ENCODE results near the gene CEP131.

CEP131 gene

DNA sequence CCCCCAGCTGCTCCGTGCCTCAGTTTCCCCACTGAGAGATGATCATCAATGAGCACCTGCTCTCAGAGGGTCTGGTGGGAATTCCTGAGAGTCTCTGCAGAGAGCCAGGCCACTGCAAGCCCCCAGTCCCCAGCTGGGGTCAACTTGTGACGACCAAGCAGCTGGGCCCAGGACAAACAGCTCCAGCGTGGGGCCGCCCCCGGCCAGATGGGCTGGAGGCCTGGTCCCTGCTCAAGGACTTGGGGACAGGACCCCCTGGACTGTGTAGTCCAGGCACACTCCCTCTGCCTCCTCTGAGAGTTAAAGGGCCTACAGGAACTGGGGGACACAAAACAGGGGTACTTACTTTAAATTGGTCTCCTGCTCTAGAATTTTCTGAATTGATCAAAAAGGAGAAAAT lies 40.2 kb downstream of the CEP131 start:
- DNase-seq: no peak

DNA sequence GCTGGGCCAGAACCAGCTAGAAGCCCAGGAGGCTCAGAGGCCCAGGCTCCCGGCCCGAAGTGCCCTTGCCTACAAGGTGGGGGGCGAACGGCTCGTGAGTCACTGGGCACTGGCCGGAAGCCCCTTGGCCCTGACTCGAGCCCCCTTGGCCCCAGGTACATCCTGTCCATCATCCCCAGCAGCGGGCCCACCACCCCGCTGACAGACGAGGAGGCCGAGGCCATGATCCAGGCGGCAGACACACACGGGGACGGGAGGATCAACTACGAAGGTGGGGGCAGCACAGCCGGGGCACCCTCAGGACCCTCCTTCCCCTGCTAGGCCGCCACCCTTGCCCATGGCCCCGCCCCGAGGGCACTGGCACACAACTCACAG lies 41.0 kb downstream of the CEP131 start:
- DNase-seq: no peak

DNA sequence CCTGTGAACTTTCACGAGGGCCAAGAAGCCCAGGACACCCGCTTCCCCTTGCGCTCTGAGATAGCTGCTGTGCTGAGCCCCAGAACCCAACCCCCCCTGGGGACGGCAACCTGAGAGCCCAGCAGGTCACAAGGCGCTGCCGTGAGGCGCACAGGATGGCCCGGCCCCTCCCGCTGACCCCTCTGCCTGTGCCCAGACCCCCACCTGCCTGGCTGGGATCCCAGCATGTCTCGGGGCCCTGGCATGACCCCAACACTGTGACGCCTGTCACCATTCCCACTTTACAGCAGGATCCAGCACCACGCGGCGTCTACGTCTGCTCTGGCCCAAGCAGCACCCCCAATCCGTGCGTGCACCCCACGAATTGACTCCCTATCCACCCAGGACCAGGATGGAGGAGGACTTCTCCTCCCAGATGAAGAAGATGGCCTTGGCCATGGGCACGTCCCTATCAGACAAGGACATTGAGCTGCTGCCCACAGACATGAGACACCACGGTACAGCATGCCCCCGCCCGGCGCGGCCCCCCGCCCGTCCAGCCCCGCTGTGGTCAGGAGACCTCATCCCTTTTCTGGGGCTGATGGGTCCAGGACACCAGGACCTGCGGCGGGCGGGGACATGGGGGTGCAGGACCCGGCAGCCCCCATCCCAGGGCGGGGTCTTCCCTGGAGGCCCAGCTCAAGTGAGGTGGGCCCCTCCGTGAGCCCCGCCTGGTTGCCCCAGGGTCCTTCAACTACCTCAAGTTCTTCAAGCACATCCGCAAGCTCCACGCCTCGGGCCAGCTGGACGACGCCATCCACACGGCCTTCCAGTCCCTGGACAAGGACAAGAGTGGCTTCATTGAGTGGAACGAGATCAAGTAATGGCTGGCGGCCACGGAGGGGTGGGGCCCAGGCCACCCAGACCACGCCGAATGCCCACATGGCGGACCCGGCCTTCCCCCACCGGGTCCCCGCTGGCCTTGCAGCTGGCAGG lies 41.6 kb downstream of the CEP131 start:
- no peak for DNase-seq

DNA sequence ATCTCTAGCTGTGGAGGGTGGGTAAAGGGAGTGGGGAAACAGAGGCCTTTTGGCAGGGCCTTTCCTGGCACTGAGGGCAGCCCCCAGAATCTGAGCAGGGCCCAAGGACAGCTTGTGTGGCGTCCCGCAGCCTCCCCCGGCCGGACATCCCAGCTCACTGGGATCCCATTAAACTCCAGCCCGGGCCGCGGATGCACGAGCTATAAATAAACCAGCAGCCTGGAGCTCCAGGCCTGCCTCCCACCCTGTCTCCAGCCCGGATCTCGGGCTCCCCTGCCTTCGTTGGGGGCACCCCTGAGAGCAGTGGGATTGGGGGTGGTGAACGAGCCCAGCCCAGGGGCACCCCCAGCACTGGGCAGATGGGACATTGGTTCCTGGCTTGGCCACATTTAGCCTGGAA lies 42.9 kb downstream of the CEP131 start:
- DNase-seq: no peak

- DNase-seq: no peak
These were observed 43.5 kb downstream of the CEP131 start for GRCh38 chr17:81179220-81179619.

GRCh38 chr17:81178136-81179091 lies 44.4 kb downstream of the CEP131 start:
- no peak for DNase-seq

DNA sequence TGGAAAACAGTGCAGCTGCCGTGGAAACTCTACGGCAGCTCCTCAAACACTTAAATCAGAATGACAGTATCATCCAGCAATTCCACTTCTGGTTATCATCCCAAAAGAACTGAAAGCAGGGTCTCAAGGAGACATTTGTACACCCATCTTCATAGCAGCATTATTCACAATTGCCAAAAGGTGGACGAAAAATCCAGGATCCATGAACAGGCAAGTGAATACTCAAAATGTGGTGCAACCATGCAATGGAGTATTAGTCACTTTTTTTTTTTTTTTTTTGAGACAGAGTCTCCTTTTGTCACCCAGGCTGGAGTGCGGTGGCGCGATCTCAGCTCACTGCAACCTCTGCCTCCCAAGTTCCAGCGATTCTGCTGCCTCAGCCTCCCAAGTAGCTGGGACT lies 46.1 kb downstream of the CEP131 start:
- no peak for DNase-seq

DNA sequence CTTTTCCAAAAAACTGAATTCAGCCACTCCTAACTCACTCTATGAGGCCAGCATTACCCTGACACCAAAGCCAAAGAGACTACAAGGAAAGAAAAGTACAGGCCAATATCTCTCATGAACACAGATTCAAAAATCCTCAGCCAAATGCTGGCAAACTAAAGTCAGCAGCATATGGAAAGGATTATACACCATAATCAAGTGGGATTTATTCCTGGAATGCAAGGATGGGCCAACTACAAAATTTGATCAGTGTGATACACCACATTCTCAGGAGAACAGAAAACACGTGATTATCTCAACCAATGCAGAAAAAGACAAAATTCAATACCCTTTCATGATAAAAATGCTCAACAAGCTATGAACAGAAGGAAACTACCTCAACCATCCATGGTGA lies 49.0 kb downstream of the CEP131 start:
- no peak for DNase-seq

GRCh38 chr17:81173052-81173761 lies 49.6 kb downstream of the CEP131 start:
- no peak for DNase-seq

GRCh38 chr17:81171941-81172340 lies 50.8 kb downstream of the CEP131 start:
- DNase-seq: no peak

GRCh38 chr17:81170727-81171494 lies 51.9 kb downstream of the CEP131 start:
- DNase-seq: no peak

GRCh38 chr17:81169870-81170309 lies 52.9 kb downstream of the CEP131 start:
- DNase-seq: no peak

GRCh38 chr17:81167638-81168037 lies 55.1 kb downstream of the CEP131 start:
- no peak for DNase-seq

GRCh38 chr17:81167194-81167524 lies 55.6 kb downstream of the CEP131 start:
- DNase-seq: no peak

DNA sequence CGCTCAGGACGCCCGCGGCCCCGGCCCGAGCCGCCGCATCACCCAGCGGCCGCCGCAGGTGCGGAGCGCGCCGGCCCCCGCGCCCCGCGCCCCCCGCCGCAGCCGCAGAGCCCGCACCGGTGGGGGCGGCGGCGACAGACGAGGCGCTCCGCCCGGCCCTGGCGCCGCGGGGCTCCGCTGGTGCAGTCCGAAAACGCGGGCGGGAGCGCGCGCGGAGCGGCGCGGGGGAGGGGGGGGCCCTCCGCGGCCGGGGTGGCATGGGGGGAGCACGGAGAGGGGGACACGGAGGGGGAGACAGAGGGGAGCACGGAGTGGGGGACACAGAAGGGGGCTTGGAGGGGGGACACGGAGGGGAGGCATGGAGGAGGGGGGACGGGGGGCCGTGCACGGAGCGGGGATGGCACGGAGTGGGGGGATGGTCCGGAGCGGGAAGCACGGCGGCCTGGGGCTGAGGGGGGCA lies 56.7 kb downstream of the CEP131 start, which contains the start of gene AATK:
TSS of gene AATK (minus strand) at position 189 of the 460 bp plus-strand sequence. CDS start 229 bp downstream, outside the sequence.
- no peak for DNase-seq

DNA sequence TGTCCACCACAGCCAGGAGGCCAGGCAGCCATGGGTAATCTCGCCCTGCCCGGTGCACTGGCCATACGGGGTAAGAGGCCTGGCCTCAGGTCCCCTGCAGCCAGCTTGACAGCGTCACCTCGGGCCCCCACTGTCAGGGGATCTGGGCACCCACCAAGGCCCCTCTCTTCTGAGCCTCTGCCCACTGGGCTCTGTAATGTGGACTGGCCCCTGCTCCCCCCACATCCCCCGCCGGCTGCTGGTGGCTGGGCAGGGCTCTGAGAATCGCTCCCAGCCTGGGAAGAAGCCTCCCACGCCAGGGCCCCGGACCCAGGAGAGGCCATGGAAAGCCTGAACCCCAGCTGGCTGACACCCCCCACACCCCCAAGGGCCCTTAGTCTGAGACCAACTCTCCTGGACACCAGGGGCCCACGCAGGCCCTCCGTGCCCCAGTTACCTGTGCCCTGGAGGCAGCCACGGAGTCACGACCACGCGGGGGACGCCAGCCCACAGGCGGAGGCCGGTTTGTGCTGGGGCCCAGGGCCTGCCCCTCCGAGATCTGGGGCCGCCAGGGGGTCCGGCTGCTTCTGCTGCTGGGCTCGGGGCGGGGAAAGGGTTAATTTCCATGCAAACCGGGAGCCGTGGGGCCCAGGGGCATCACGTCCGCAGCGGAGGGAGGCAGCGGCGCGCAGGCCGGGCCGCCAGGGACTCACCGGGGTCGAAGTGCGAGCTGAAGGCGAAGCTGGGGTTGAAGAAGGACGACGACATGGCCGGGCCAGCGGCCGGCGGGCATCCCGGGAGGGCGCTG lies 57.3 kb downstream of the CEP131 start, which contains the start of gene PVALEF:
TSS of gene PVALEF (plus strand) at position 262 of the 787 bp plus-strand sequence. CDS start 15,720 bp downstream, outside the sequence.
- DNase-seq: no peak

DNA sequence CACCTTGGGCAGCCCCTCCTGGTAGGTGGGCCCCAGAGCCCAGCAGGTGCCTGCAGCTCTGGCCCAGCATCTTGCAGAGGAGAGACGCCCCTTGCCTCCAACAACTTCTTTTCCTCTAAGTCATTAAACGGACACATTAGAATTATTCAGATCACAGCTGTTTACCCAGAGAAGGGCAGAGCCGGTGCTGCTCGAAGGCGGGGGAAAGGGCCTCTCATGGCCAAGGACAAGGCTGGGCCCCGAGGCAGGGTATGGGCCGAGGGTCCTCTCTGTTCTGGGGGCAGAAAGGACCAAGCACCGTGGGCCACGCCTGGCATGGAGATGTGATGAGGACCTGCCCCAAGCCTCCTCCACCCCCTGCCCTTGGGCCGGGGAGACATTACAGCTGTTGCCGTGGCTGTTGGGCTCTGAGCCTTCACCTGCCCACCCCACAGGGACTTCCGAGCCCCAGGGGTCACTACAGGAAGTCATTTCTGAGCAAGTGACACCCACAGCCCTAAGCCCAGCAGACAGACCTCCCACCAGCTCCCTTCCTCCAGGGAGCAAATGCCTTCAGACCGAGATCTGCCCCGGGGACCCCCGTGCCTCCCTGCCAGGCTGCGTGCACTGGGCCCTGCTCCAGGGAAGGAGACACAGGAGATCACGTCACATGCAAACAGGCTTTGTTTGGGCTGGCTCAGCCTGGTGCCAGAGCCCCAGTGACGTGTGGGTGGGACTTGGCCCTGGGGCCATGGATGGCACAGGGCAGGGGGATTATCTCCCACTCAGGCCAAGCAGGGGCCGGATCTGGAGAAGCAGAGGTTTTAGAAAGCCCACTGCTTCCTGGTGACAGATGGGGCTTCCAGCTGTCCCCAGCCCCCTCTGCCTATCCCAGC lies 58.2 kb downstream of the CEP131 start:
- DNase-seq: no peak

GRCh38 chr17:81163703-81164370 lies 58.9 kb downstream of the CEP131 start:
- DNase-seq: no peak

- DNase-seq: no peak
These were observed 59.6 kb downstream of the CEP131 start for GRCh38 chr17:81163051-81163695.

All from activated naive CD4-positive, alpha-beta T cell treated with Interleukin-2 at 50 U/mL for 16 hours (primary cell).